ENCODE measurements around the gene PPIP5K1.
"Not testable (repeated sequence)": the region's sequence is repeated elsewhere in the genome, so short reads cannot be mapped to it uniquely, and the experiment has no call there.

Gene PPIP5K1

GRCh38 chr15:43589778-43590466, at the start of gene PPIP5K1:
Gene PPIP5K1 (minus strand): TSS chr15:43590208. CDS start chr15:43584504, 5,704 bp downstream.
- DNase-seq (ENCODE audit: low read depth, low spot score) = not testable (repeated sequence)

- not testable (repeated sequence) for DNase-seq (ENCODE audit: low read depth, low spot score)
Measured at GRCh38 chr15:43638464-43639204, 48.6 kb upstream of the PPIP5K1 start.

- DNase-seq (ENCODE audit: low read depth, low spot score) = not testable (repeated sequence)
Measured at GRCh38 chr15:43626937-43627336, 36.9 kb upstream of the PPIP5K1 start.

GRCh38 chr15:43625106-43625505, 35.1 kb upstream of the PPIP5K1 start:
- DNase-seq (ENCODE audit: low read depth, low spot score) = no peak

- not testable (repeated sequence) for DNase-seq (ENCODE audit: low read depth, low spot score)
Measured at GRCh38 chr15:43622068-43622799, 32.2 kb upstream of the PPIP5K1 start.

- not testable (repeated sequence) for DNase-seq (ENCODE audit: low read depth, low spot score)
Measured at GRCh38 chr15:43618700-43619099, 28.7 kb upstream of the PPIP5K1 start, which contains the start of gene STRC. Gene STRC (minus strand): TSS chr15:43618800. CDS start chr15:43618722, 78 bp downstream.

GRCh38 chr15:43617750-43618149, 27.7 kb upstream of the PPIP5K1 start:
- not testable (repeated sequence) for DNase-seq (ENCODE audit: low read depth, low spot score)

- DNase-seq (ENCODE audit: low read depth, low spot score) = not testable (repeated sequence)
Measured at GRCh38 chr15:43602233-43602632, 12.2 kb upstream of the PPIP5K1 start.

- DNase-seq (ENCODE audit: low read depth, low spot score) = not testable (repeated sequence)
Measured at GRCh38 chr15:43600200-43600599, 10.2 kb upstream of the PPIP5K1 start.

- not testable (repeated sequence) for DNase-seq (ENCODE audit: low read depth, low spot score)
Measured at GRCh38 chr15:43599131-43599530, 9.1 kb upstream of the PPIP5K1 start.

GRCh38 chr15:43593328-43594190, 3.6 kb upstream of the PPIP5K1 start, which contains the start of gene CKMT1B:
Gene CKMT1B (plus strand): TSS chr15:43594027. CDS start chr15:43594219, 192 bp downstream.
- DNase-seq (ENCODE audit: low read depth, low spot score) = not testable (repeated sequence)

GRCh38 chr15:43592841-43593240, 2.8 kb upstream of the PPIP5K1 start:
- DNase-seq (ENCODE audit: low read depth, low spot score) = not testable (repeated sequence)

GRCh38 chr15:43574607-43575006, 15.4 kb downstream of the PPIP5K1 start:
- DNase-seq (ENCODE audit: low read depth, low spot score) = not testable (repeated sequence)

- not testable (repeated sequence) for DNase-seq (ENCODE audit: low read depth, low spot score)
Measured at GRCh38 chr15:43566615-43567014, 23.4 kb downstream of the PPIP5K1 start.

- not testable (repeated sequence) for DNase-seq (ENCODE audit: low read depth, low spot score)
Measured at GRCh38 chr15:43563793-43564192, 26.2 kb downstream of the PPIP5K1 start.

GRCh38 chr15:43562753-43563152, 27.3 kb downstream of the PPIP5K1 start:
- DNase-seq (ENCODE audit: low read depth, low spot score) = not testable (repeated sequence)

- no peak for DNase-seq (ENCODE audit: low read depth, low spot score)
Measured at GRCh38 chr15:43552986-43553385, 37.0 kb downstream of the PPIP5K1 start.

GRCh38 chr15:43552256-43552655, 37.8 kb downstream of the PPIP5K1 start:
- no peak for DNase-seq (ENCODE audit: low read depth, low spot score)

- DNase-seq (ENCODE audit: low read depth, low spot score) = no peak
Measured at GRCh38 chr15:43550527-43551363, 39.3 kb downstream of the PPIP5K1 start.

- no peak for DNase-seq (ENCODE audit: low read depth, low spot score)
Measured at GRCh38 chr15:43547539-43547938, 42.5 kb downstream of the PPIP5K1 start.
